Smooth muscle cell of the umbilical artery (primary cell): ENCODE measurements around the gene TSPY3. TPM values are rescaled to one million over a fixed set of nuclear protein-coding genes. Genes with fewer than 3 reads are reported as not detected.

Experiments
- total RNA-seq: library from RNA; depleted of rRNA; stranded (reverse); fragments of >200 nt; gene quantifications from 2 replicates; pipeline ENCODE4 v1.2.3, GENCODE V29; 2014

TSPY3 gene, protein sequence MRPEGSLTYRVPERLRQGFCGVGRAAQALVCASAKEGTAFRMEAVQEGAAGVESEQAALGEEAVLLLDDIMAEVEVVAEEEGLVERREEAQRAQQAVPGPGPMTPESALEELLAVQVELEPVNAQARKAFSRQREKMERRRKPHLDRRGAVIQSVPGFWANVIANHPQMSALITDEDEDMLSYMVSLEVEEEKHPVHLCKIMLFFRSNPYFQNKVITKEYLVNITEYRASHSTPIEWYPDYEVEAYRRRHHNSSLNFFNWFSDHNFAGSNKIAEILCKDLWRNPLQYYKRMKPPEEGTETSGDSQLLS
- not detected in 2 replicates for total RNA-seq

DNA sequence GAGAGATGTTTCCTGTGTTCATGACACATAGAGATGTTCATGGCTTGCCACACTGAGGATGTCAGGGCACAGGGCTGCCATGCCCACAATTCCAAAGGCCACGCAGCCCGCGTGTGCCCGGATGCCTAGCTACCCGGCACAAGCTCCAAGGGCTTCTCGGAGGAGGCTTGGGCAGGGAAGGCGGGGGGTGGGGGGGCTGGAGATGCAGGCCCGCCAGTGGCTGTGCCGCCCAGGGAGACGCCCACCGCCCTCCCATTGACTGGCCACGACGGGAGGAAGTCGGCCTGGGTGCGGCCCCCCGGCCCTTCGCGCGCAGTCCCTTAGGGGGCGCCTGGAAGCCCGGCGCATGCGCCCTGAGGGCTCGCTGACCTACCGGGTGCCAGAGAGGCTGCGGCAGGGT lies at the start of gene TSPY3:
TSPY3 (plus strand) TSS at position 301 of the 400 bp plus-strand sequence; CDS start at position 347, 46 bp downstream.

DNA sequence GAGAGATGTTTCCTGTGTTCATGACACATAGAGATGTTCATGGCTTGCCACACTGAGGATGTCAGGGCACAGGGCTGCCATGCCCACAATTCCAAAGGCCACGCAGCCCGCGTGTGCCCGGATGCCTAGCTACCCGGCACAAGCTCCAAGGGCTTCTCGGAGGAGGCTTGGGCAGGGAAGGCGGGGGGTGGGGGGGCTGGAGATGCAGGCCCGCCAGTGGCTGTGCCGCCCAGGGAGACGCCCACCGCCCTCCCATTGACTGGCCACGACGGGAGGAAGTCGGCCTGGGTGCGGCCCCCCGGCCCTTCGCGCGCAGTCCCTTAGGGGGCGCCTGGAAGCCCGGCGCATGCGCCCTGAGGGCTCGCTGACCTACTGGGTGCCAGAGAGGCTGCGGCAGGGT lies 40.7 kb upstream of the TSPY3 start, which contains the start of gene TSPY8:
TSPY8 (plus strand) TSS at position 301 of the 400 bp plus-strand sequence; CDS start at position 347, 46 bp downstream.

Other genes with a start within 250 kb of the TSPY3 start
- not detected in 2 replicates for gene TSPY4, start 61.0 kb upstream of the TSPY3 start, total RNA-seq
- not detected in 2 replicates for gene TSPY8, start 40.6 kb upstream of the TSPY3 start, total RNA-seq
- gene TSPY1, start 68.5 kb downstream of the TSPY3 start, total RNA-seq: not detected in 2 replicates
- gene TSPY9, start 88.8 kb downstream of the TSPY3 start, total RNA-seq: not detected in 2 replicates
- not detected in 2 replicates for gene TSPY10, start 129.5 kb downstream of the TSPY3 start, total RNA-seq